ENCODE measurements around the gene GPR45. TPM values are rescaled to one million over a fixed set of nuclear protein-coding genes. Genes with fewer than 3 reads are reported as not detected.

Gene GPR45
- polyA plus RNA-seq, 1 of the 3 experiments (the other 2 are of a cell fraction) = not detected

DNA sequence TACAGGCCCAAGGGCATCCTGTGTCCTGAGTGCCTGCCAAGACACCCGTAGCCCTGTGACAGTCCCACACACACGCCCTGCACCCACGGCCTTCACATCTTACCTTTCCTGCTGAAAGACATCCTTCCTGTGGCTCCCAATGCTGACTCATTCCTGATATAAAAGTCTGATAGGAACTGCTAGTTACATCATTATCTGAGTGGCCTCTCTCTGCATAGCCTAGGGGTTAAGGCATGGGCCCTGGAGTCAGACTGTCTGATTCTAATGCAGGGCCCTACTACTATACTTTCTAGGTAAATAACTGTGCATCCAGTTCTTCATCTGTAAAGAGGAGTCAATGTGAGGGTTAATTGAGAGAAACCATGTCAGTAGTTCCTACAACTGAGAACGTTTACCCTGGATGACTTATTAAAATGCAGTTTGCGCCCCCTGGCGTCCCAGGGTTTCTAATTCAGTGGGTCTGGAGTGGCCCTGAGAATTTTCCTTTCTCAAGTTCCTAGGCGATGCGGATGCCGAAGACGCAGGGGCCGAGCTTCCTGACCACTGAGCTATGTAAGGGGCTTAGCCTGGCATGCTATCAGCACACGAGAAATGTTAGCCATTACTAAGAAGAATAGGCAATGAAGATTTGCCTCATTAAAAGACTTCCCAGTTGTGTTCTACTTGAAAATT lies 6.0 kb upstream of the GPR45 start:
- peaks cover 11% of the 10 kb centered on the region for H3F3A ChIP-seq (replicated peaks; ENCODE audit: insufficient read depth)
- peak overlapping the region; percentile 27; the same call in 1 of the 2 replicates for H3K4me2 ChIP-seq
- peaks cover 0 to 20% of the 10 kb centered on the region in 2 experiments; a peak in 3 of 4 replicates for H3K4me1 ChIP-seq (ENCODE audit: control insufficient read depth in 1 of 2, insufficient read depth in 2 of 2, low read depth in 1 of 2, low read length in 1 of 2)
- H4K20me1 ChIP-seq (ENCODE audit: insufficient read depth) = no peaks in the 10 kb centered on the region
- H3K27ac ChIP-seq (ENCODE audit: low read depth in 2 of 2, low read length in 1 of 2) = peak overlapping the region in 1 of 2 experiments; percentile 81; a peak in 2 of 4 replicates
- H3K79me2 ChIP-seq (ENCODE audit: insufficient read depth) = no peaks in the 10 kb centered on the region
- H3K4me3 ChIP-seq (ENCODE audit: low read depth in 2 of 2, low read length in 1 of 2) = peak overlapping the region in 1 of 2 experiments; percentile 17; a peak in 2 of 4 replicates
- no peaks in the 10 kb centered on the region for H3K9me3 ChIP-seq
- no peaks in the 10 kb centered on the region for H3K9me2 ChIP-seq
- no peak overlapping the region for H3K9ac ChIP-seq
- H2AFZ ChIP-seq (ENCODE audit: low read depth) = peak overlapping the region; percentile 67
- 18% methylated on average over 11 of the region's 12 CpGs for WGBS (ENCODE audit: low lambda C conversion rate)
- peak; percentile 72 for DNase-seq
- ChIA-PET CTCF (interaction anchor here (0.6 to 18.3 kb wide), 29 partner anchors 8 to 284 kb away, joined by 3 to 459 read pairs (median 4); no protein-coding TSS in a partner anchor), POLR2A (interaction anchor here (1.9 kb wide), 1 partner anchor 120 kb away, joined by 7 read pairs; no protein-coding TSS in a partner anchor)
- no peaks in the 10 kb centered on the region for H3K36me3 ChIP-seq (replicated peaks in 1 of 2; ENCODE audit: control insufficient read depth in 1 of 2, insufficient read depth in 2 of 2, low read length in 1 of 2)
- no peaks in the 10 kb centered on the region for H3K27me3 ChIP-seq (ENCODE audit: insufficient read depth)
- TF ChIP-seq JUND (IDR thresholded peaks at IDR 0.05) (peak; percentile 38; the same call in 1 of the 2 replicates), EP300 (IDR thresholded peaks at IDR 0.05; ENCODE audit: borderline replicate concordance in 1 of 2, low read depth in 1 of 2, low read length in 1 of 2) (no peak), ZBTB33 (IDR thresholded peaks at IDR 0.05; ENCODE audit: borderline replicate concordance, low read depth) (no peak), FOXM1 (IDR thresholded peaks at IDR 0.05; ENCODE audit: low read depth) (no peak), TCF12 (IDR thresholded peaks at IDR 0.05) (0 out of 2 replicates have a peak, but pooled peaks have one; percentile 7), CHD2 (IDR thresholded peaks at IDR 0.05; ENCODE audit: low read length, partially characterized antibody) (no peak), MXI1 (IDR thresholded peaks at IDR 0.05; ENCODE audit: low read depth, low read length) (no peak), RXRA (IDR thresholded peaks at IDR 0.05; ENCODE audit: borderline replicate concordance, low read depth) (no peak), SIN3A (IDR thresholded peaks at IDR 0.05; ENCODE audit: borderline replicate concordance, low read depth, low read length) (no peak), NFIC (IDR thresholded peaks at IDR 0.05; ENCODE audit: borderline replicate concordance) (no peak), RCOR1 (IDR thresholded peaks at IDR 0.05; ENCODE audit: low read length) (peak; percentile 5; the same call in 1 of the 2 replicates), FOSL2 (IDR thresholded peaks at IDR 0.05; ENCODE audit: borderline replicate concordance, low read depth) (peak; percentile 18; the same call in 1 of the 2 replicates), REST (IDR thresholded peaks at IDR 0.05; ENCODE audit: low read depth, low read length) (no peak), RFX5 (IDR thresholded peaks at IDR 0.05; ENCODE audit: low read length) (no peak), GATA2 (CRISPR knock-in tag; IDR thresholded peaks at IDR 0.05) (peak; percentile 69), POLR2AphosphoS5 (IDR thresholded peaks at IDR 0.05; ENCODE audit: low read depth, low read length) (no peak), GABPA (IDR thresholded peaks at IDR 0.05; ENCODE audit: low read depth) (no peak), TEAD4 (IDR thresholded peaks at IDR 0.05; ENCODE audit: borderline replicate concordance, insufficient read depth) (no peak), NRF1 (IDR thresholded peaks at IDR 0.05; ENCODE audit: low read depth, low read length) (no peak), RAD21 (IDR thresholded peaks at IDR 0.05; ENCODE audit: low read length) (peak; percentile 82), FOXJ3 (CRISPR knock-in tag; IDR thresholded peaks at IDR 0.05) (no peak), EZH2phosphoT487 (IDR thresholded peaks at IDR 0.05; ENCODE audit: borderline replicate concordance, low read depth) (no peak), SMC3 (IDR thresholded peaks at IDR 0.05; ENCODE audit: low read depth, low read length) (peak; percentile 85), TAF1 (IDR thresholded peaks at IDR 0.05; ENCODE audit: borderline replicate concordance, low read depth, low read length) (no peak)
- TF ChIP-seq, protein P1, sequence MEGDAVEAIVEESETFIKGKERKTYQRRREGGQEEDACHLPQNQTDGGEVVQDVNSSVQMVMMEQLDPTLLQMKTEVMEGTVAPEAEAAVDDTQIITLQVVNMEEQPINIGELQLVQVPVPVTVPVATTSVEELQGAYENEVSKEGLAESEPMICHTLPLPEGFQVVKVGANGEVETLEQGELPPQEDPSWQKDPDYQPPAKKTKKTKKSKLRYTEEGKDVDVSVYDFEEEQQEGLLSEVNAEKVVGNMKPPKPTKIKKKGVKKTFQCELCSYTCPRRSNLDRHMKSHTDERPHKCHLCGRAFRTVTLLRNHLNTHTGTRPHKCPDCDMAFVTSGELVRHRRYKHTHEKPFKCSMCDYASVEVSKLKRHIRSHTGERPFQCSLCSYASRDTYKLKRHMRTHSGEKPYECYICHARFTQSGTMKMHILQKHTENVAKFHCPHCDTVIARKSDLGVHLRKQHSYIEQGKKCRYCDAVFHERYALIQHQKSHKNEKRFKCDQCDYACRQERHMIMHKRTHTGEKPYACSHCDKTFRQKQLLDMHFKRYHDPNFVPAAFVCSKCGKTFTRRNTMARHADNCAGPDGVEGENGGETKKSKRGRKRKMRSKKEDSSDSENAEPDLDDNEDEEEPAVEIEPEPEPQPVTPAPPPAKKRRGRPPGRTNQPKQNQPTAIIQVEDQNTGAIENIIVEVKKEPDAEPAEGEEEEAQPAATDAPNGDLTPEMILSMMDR (IDR thresholded peaks at IDR 0.05) = peak; percentile 87
- TF ChIP-seq, protein P2, sequence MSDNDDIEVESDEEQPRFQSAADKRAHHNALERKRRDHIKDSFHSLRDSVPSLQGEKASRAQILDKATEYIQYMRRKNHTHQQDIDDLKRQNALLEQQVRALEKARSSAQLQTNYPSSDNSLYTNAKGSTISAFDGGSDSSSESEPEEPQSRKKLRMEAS (IDR thresholded peaks at IDR 0.05; ENCODE audit: low read depth) = no peak

Data from SK-N-SH (cell line).